Transverse colon (tissue), 4 donors: Measurements from ENCODE around the gene BSG. TPM values are rescaled to one million over a fixed set of nuclear protein-coding genes. Genes with fewer than 3 reads are reported as not detected.
A peak's percentile ranks its signal among the peaks of the same experiment; 100 is the strongest.

Source experiments
- DNase-seq: peaks from one replicate; pipeline ENCODE4 v3.0.0-alpha.2; 2019
- H3K27ac ChIP-seq, 4 donors: fragments of 200-600 bp; sonication (generic); 2 replicates each; pipeline ENCODE4 v1.5.1; 2016 to 2018; ENCODE audit warnings: inconsistent platforms in 4 of 4
- H3K27me3 ChIP-seq: fragments of 200-600 bp; sonication (generic); 2 replicates; pipeline ENCODE4 v1.5.1; 2017; ENCODE audit warnings: inconsistent platforms
- H3K36me3 ChIP-seq, 4 donors: fragments of 200-600 bp; sonication (generic); 2 replicates each; pipeline ENCODE4 v1.5.1; 2017 to 2019; ENCODE audit warnings: inconsistent platforms in 4 of 4
- H3K4me1 ChIP-seq, 4 donors: fragments of 200-600 bp; sonication (generic); 2 replicates each; pipeline ENCODE4 v1.5.1; 2017 to 2020; ENCODE audit warnings: inconsistent platforms in 4 of 4
- H3K4me3 ChIP-seq, 4 donors: fragments of 200-600 bp; sonication (generic); 1 replicate in 1 of 4; 2 replicates in 3 of 4; pipeline versions ENCODE4 v1.5.1 to v1.6.1; 2017 to 2019; ENCODE audit warnings: inconsistent platforms in 4 of 4
- H3K9me3 ChIP-seq, 2 donors: fragments of 200-600 bp; sonication (generic); 2 replicates each; pipeline ENCODE4 v1.5.1; 2017 to 2019; ENCODE audit warnings: inconsistent platforms in 2 of 2
- EP300 ChIP-seq: sonication (generic); formaldehyde crosslinking; IDR thresholded peaks from one replicate; pipeline ENCODE4 v1.6.1; 2017; ENCODE audit warnings: antibody characterized with exemption, low read depth
- POLR2A ChIP-seq: fragments of 450-650 bp; IDR thresholded peaks from one replicate; pipeline ENCODE4 v1.6.1; 2016; ENCODE audit warnings: antibody characterized with exemption, mild to moderate bottlenecking, moderate library complexity
- POLR2AphosphoS5 ChIP-seq, 3 donors: sonication (generic); formaldehyde crosslinking; IDR thresholded peaks; one replicate each; pipeline ENCODE4 v1.6.1; 2016; ENCODE audit warnings: antibody characterized with exemption in 3 of 3
- WGBS, 2 donors: methylation state at CpG; one replicate each; pipeline ENCODE4 v1.1.5; 2018; ENCODE audit warnings: low coverage in 1 of 2; 5-methylcytosine and 5-hydroxymethylcytosine counted together
- in situ Hi-C, 4 donors: fragments of 200-750 bp; cut with MboI; loops; one replicate each; pipeline versions ENCODE4 v1.15.0 to v1.15.1; 2017; ENCODE audit warnings: low sequenced_read_pairs in 3 of 4, low pct_ligation_motif_present in 1 of 4, low pct_unique_long_range_greater_than_20kb in 1 of 4
- intact Hi-C: fragments of 100-400 bp; cut with DNase I; formaldehyde crosslinking; loops from one replicate; pipeline ENCODE4 v1.15.1; 2023; ENCODE audit warnings: low total_unique reads
- total RNA-seq, 4 donors: library from RNA; depleted of rRNA; stranded (reverse); fragments of >200 nt; gene quantifications; one replicate each; pipeline ENCODE4 v1.1.0, GENCODE V29; 2016
- TF ChIP-seq, protein P1 (sequence below), 5 experiments: fragments of 200-600 bp in 3 of 5; fragments of 450-650 bp in 2 of 5; sonication (generic) in 3 of 5; IDR thresholded peaks; 1 replicate in 2 of 5; 2 replicates in 3 of 5; pipeline ENCODE4 v1.5.1; 2016 to 2017; ENCODE audit warnings: antibody characterized with exemption in 5 of 5, inconsistent platforms in 3 of 5, mild to moderate bottlenecking in 2 of 5, moderate library complexity in 1 of 5

BSG gene
- total RNA-seq, 4 donors from 2014 or later, result 909 to 2,228 (median 1,224) TPM

DNA sequence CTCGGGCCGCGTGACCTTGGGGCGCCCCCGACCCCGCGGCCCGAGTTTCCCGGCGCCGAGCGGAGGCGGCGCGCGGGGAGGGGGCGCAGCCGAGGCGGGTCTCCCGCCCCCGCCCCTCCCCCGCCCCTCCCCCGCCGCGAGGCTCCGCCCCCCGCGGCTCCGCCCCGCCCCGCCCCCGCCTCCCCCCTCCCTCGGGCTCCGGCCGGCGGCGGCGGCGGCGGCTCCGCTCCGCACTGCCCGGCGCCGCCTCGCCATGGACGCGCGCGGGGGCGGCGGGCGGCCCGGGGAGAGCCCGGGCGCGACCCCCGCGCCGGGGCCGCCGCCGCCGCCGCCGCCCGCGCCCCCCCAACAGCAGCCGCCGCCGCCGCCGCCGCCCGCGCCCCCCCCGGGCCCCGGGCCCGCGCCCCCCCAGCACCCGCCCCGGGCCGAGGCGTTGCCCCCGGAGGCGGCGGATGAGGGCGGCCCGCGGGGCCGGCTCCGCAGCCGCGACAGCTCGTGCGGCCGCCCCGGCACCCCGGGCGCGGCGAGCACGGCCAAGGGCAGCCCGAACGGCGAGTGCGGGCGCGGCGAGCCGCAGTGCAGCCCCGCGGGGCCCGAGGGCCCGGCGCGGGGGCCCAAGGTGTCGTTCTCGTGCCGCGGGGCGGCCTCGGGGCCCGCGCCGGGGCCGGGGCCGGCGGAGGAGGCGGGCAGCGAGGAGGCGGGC lies 17.4 kb downstream of the BSG start, which contains the start of gene HCN2:
HCN2 (plus strand) TSS at position 189 of the 703 bp plus-strand sequence; CDS start at position 254, 65 bp downstream.
- peaks cover 86% of the 10 kb centered on the region for H3K27me3 ChIP-seq

DNA sequence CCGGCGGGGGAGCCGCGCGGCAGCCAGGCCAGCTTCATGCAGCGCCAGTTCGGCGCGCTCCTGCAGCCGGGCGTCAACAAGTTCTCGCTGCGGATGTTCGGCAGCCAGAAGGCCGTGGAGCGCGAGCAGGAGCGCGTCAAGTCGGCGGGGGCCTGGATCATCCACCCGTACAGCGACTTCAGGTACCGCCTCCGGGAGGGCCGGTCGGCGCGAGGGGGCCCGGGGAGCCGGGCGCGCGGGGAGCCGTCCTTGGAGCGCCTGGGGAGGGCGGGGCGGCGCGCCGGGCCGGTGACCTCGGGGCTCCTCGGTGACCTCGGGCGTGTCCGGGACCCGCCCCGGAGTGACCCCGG lies 18.0 kb downstream of the BSG start:
- H3K4me1 ChIP-seq, result peaks cover 7 to 27% (median 19%) of the 10 kb centered on the region in 4 donors
- no peaks in the 10 kb centered on the region for H3K36me3 ChIP-seq
- intact Hi-C loops, result no loop called here
- WGBS, 2 donors, result 2% methylated on average over 22 of the region's 50 CpGs; no CpG with 5 or more reads in 1 of the 2 donors
- H3K9me3 ChIP-seq, result no peaks in the 10 kb centered on the region
- in situ Hi-C loops, result no loop called here
- H3K4me3 ChIP-seq, result peak overlapping the region in 1 of 4 donors; percentile 21
- no peak for DNase-seq
- no peak for TF ChIP-seq POLR2AphosphoS5 (IDR thresholded peaks at IDR 0.05)
- no peak for TF ChIP-seq EP300
- TF ChIP-seq, protein P1, sequence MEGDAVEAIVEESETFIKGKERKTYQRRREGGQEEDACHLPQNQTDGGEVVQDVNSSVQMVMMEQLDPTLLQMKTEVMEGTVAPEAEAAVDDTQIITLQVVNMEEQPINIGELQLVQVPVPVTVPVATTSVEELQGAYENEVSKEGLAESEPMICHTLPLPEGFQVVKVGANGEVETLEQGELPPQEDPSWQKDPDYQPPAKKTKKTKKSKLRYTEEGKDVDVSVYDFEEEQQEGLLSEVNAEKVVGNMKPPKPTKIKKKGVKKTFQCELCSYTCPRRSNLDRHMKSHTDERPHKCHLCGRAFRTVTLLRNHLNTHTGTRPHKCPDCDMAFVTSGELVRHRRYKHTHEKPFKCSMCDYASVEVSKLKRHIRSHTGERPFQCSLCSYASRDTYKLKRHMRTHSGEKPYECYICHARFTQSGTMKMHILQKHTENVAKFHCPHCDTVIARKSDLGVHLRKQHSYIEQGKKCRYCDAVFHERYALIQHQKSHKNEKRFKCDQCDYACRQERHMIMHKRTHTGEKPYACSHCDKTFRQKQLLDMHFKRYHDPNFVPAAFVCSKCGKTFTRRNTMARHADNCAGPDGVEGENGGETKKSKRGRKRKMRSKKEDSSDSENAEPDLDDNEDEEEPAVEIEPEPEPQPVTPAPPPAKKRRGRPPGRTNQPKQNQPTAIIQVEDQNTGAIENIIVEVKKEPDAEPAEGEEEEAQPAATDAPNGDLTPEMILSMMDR (IDR thresholded peaks at IDR 0.05), result no peak
- TF ChIP-seq POLR2A, result no peak
- peaks cover 91% of the 10 kb centered on the region for H3K27me3 ChIP-seq
- H3K27ac ChIP-seq, result no peak overlapping the region

More for the DNA sequence above, 17.4 kb downstream of the BSG start, which contains the start of gene HCN2:
- in situ Hi-C loops (no loop called here), intact Hi-C loops (no loop called here)
- H3K27ac ChIP-seq, result no peak within 1 kb of the TSS
- H3K4me1 ChIP-seq, result peaks cover 7 to 27% (median 19%) of the 10 kb centered on the region in 4 donors
- no peak for DNase-seq
- peak within 1 kb of the TSS in 1 of 4 donors; percentile 27 for H3K4me3 ChIP-seq
- TF ChIP-seq POLR2AphosphoS5 (IDR thresholded peaks at IDR 0.05), result no peak
- TF ChIP-seq POLR2A, result no peak
- TF ChIP-seq, protein P1 (IDR thresholded peaks at IDR 0.05), result no peak
- H3K9me3 ChIP-seq, result no peaks in the 10 kb centered on the region
- 0% methylated on average over 12 of the region's 132 CpGs; no CpG with 5 or more reads in 1 of the 2 donors for WGBS, 2 donors
- H3K36me3 ChIP-seq, result no peaks in the 10 kb centered on the region

DNA sequence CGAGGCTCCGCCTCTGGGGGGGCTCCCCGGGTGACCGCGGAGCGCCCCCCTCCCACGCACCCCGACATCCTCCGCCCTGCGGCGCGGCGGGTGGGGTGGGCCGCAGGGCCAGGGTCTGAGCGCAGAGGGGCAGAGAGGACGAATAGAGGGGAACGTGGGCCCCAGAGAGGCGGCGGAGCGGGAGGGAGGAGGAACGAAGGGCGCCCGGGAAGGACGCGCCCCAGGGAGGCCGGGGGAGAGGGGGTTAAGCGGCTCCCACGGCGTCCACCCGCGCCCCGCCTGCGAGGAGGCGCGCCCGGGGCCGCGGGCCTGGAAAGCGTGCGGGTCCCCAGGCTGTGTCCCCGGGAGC lies 18.3 kb downstream of the BSG start:
- in situ Hi-C loops, result no loop called here
- Histone ChIP-seq H3K27me3 (peaks cover 92% of the 10 kb centered on the region), H3K36me3 (no peaks in the 10 kb centered on the region), H3K27ac (no peak overlapping the region), H3K4me3 (peak overlapping the region in 1 of 4 donors; percentile 21), H3K9me3 (no peaks in the 10 kb centered on the region), H3K4me1 (peaks cover 7 to 27% (median 19%) of the 10 kb centered on the region in 4 donors)
- TF ChIP-seq EP300 (no peak), POLR2A (no peak), POLR2AphosphoS5 (IDR thresholded peaks at IDR 0.05) (no peak)
- TF ChIP-seq, protein P1 (IDR thresholded peaks at IDR 0.05), result no peak
- no peak for DNase-seq
- 15% methylated on average over 36 of the region's 41 CpGs; no CpG with 5 or more reads in 1 of the 2 donors for WGBS, 2 donors
- intact Hi-C loops, result no loop called here

DNA sequence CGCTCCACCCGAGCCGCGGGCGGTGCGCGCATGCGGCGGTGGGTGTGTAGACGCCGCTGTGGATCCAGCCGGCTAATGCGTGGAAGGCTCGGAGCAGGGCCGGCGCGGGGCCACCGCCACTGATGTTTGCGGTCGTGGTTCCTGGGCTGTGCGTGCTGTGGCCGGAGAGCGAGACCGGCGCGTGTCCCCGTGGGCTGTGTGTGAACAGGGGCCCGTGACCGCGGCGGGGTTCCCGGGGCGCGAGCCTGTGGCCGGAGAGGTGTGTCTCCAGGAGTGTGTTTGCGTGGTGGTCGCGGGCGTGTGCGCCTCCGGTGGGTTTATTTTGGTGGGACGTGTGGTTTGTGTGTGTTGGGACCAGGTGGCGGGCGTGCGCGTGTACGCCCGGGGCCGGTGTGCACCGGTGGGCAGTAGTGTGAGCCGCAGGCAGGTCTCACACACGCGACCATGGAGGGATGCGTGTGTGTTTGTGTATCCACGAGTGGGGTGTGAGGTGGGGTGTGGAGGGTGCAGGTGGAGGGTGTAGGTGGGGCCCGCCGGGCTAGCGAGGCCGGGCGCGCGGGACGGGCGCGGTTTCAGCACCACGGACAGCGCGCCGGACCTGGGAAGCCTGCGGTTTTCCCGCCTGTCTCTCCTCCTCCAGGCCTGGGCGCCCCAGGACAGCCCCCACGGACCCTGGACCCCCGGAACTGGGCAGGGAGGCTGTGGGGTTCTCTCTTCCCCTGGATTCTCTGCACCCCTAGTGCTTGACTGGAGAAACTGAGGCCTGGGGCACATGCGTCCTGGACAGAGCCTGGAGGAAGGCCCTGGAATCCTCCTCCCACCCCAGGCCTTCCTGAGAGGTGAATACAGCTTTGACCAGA lies 18.9 kb downstream of the BSG start:
- no peaks in the 10 kb centered on the region for H3K9me3 ChIP-seq
- intact Hi-C loops (no loop called here), in situ Hi-C loops (no loop called here)
- DNase-seq, result no peak
- no peak overlapping the region for H3K27ac ChIP-seq
- H3K36me3 ChIP-seq, result no peaks in the 10 kb centered on the region
- peaks cover 7 to 27% (median 19%) of the 10 kb centered on the region in 4 donors for H3K4me1 ChIP-seq
- TF ChIP-seq, protein P1 (IDR thresholded peaks at IDR 0.05), result no peak
- no peak for TF ChIP-seq POLR2AphosphoS5 (IDR thresholded peaks at IDR 0.05)
- no peak for TF ChIP-seq POLR2A
- no peak for TF ChIP-seq EP300
- 0 to 47% methylated on average over 1 to 75 of the region's 75 CpGs for WGBS, 2 donors
- H3K4me3 ChIP-seq, result no peak overlapping the region
- H3K27me3 ChIP-seq, result peaks cover 93% of the 10 kb centered on the region
